Right cardiac atrium (tissue), 5 donors: Measurements from ENCODE around the gene DMPK. TPM values are rescaled to one million over a fixed set of nuclear protein-coding genes. Genes with fewer than 3 reads are reported as not detected.

ENCODE experiments used
- ATAC-seq, 2 donors: fragments of 200-7000 bp; cut with Tn5 transposase; one replicate each; pipeline versions ENCODE4 v1.8.0 to v1.9.1; 2020; ENCODE audit warnings: moderate library complexity in 2 of 2, mild to moderate bottlenecking in 1 of 2
- DNase-seq, 3 donors: peaks; one replicate each; pipeline ENCODE4 v3.0.0-alpha.2; 2020
- H3K27ac ChIP-seq: one replicate; pipeline ENCODE4 v1.5.1; 2013; ENCODE audit warnings: mild to moderate bottlenecking, low read length, control low read depth, moderate library complexity
- H3K27me3 ChIP-seq: one replicate; pipeline ENCODE4 v1.6.1; 2013; ENCODE audit not compliant: control insufficient read depth, insufficient read depth
- H3K4me1 ChIP-seq: one replicate; pipeline ENCODE4 v1.6.1; 2013; ENCODE audit warnings: low read length; ENCODE audit not compliant: control insufficient read depth, insufficient read depth
- H3K4me3 ChIP-seq: one replicate; pipeline ENCODE4 v1.5.1; 2013; ENCODE audit warnings: low read length, control low read depth
- H3K9me3 ChIP-seq: one replicate; pipeline ENCODE4 v1.6.1; 2013; ENCODE audit warnings: low read length; ENCODE audit not compliant: control insufficient read depth
- WGBS: extraction: QIAGEN DNeasy Blood & Tissue Kit; methylation state at CpG from one replicate; pipeline ENCODE4 v1.1.7; 2013; 5-methylcytosine and 5-hydroxymethylcytosine counted together
- intact Hi-C, 4 donors: fragments of 100-400 bp; cut with DNase I; formaldehyde crosslinking; loops; one replicate each; pipeline versions ENCODE4 v1.11.0 to v1.14.0; 2022 to 2023
- polyA plus RNA-seq: library from polyadenylated mRNA; stranded (reverse); fragments of 200-250 nt; gene quantifications from one replicate; pipeline ENCODE4 v1.2.3, GENCODE V29; 2013
- total RNA-seq, 4 donors: library from RNA; stranded (reverse); fragmentation: NEBNext Ultra II Directional; extraction: Animal tissue kit (Norgen Biotek cat#: 25700); gene quantifications; one replicate each; pipeline ENCODE4 v1.2.1, GENCODE V29; 2021
- donor health status: healthy with polysubstance abuse.
- donor health status: DM: no; HTN: yes; CAD: no.
- donor health status: DM: no; HTN: no; CAD: no.
- donor health status: DM: no; HTN: yes; CAD: no; lungs with severe emphysema.
- donor health status: DM: yes; HTN: yes; CAD: no.

The DMPK gene
- total and polyA plus RNA-seq, 5 donors = 220 to 395 (median 290) TPM

GRCh38 chr19:45777395-45777961 lies 4.8 kb downstream of the DMPK start:
- H3K9me3 ChIP-seq = no peaks in the 10 kb centered on the region
- H3K4me3 ChIP-seq = no peak overlapping the region
- no peaks in the 10 kb centered on the region for H3K4me1 ChIP-seq
- peak in 1 of 3 donors; percentile 58 for DNase-seq
- ATAC-seq = no peak
- WGBS = 93% methylated on average over 34 of the region's 34 CpGs
- H3K27me3 ChIP-seq = no peaks in the 10 kb centered on the region
- no peak overlapping the region for H3K27ac ChIP-seq
- intact Hi-C loops = no loop called here

GRCh38 chr19:45774765-45775164 lies 7.5 kb downstream of the DMPK start:
- DNase-seq (no peak), ATAC-seq (no peak)
- Histone ChIP-seq H3K27ac (no peak overlapping the region), H3K27me3 (no peaks in the 10 kb centered on the region), H3K9me3 (no peaks in the 10 kb centered on the region), H3K4me3 (no peak overlapping the region), H3K4me1 (no peaks in the 10 kb centered on the region)
- WGBS = 91% methylated on average over 9 of the region's 9 CpGs
- intact Hi-C loops = no loop called here

- no peak overlapping the region for H3K27ac ChIP-seq
- intact Hi-C loops = no loop called here
- peak in 1 of 3 donors; percentile 16 for DNase-seq
Measured at GRCh38 chr19:45773384-45773783, 8.9 kb downstream of the DMPK start.

GRCh38 chr19:45772912-45773311 lies 9.4 kb downstream of the DMPK start:
- Histone ChIP-seq H3K4me3 (no peak overlapping the region), H3K9me3 (no peaks in the 10 kb centered on the region), H3K4me1 (no peaks in the 10 kb centered on the region), H3K27ac (no peak overlapping the region), H3K27me3 (no peaks in the 10 kb centered on the region)
- intact Hi-C loops = no loop called here
- no peak for ATAC-seq
- DNase-seq = peak in 1 of 3 donors; percentile 35
- 90% methylated on average over 3 of the region's 3 CpGs for WGBS

More at GRCh38 chr19:45773384-45773783, 8.9 kb downstream of the DMPK start:
- Histone ChIP-seq H3K4me1 (no peaks in the 10 kb centered on the region), H3K27me3 (no peaks in the 10 kb centered on the region), H3K9me3 (no peaks in the 10 kb centered on the region), H3K4me3 (no peak overlapping the region)
- ATAC-seq = no peak
- WGBS = 12% methylated on average over 2 of the region's 2 CpGs

GRCh38 chr19:45772130-45772840 lies 10.0 kb downstream of the DMPK start:
- H3K4me3 ChIP-seq = no peak overlapping the region
- no peaks in the 10 kb centered on the region for H3K4me1 ChIP-seq
- H3K27ac ChIP-seq = no peak overlapping the region
- H3K27me3 ChIP-seq = no peaks in the 10 kb centered on the region
- H3K9me3 ChIP-seq = no peaks in the 10 kb centered on the region
- intact Hi-C loops = no loop called here
- 83% methylated on average over 14 of the region's 14 CpGs for WGBS
- ATAC-seq (no peak), DNase-seq (no peak)

GRCh38 chr19:45771311-45771933 lies 10.9 kb downstream of the DMPK start:
- ATAC-seq (no peak), DNase-seq (peak in 2 of 3 donors; percentile 75 to 77)
- H3K27ac ChIP-seq = peak overlapping the region; percentile 86
- intact Hi-C loops = no loop called here
- no peaks in the 10 kb centered on the region for H3K9me3 ChIP-seq
- H3K4me1 ChIP-seq = no peaks in the 10 kb centered on the region
- no peaks in the 10 kb centered on the region for H3K27me3 ChIP-seq
- 84% methylated on average over 46 of the region's 46 CpGs for WGBS
- H3K4me3 ChIP-seq = no peak overlapping the region

GRCh38 chr19:45770192-45771101 lies 11.8 kb downstream of the DMPK start:
- peak overlapping the region; percentile 86 for H3K27ac ChIP-seq
- no peaks in the 10 kb centered on the region for H3K9me3 ChIP-seq
- ATAC-seq (peak; percentile 81 to 83), DNase-seq (peak; percentile 97 to 99 (median 99))
- 3% methylated on average over 79 of the region's 79 CpGs for whole genome bisulfite sequencing
- H3K4me3 ChIP-seq = peak overlapping the region; percentile 33
- no peaks in the 10 kb centered on the region for H3K4me1 ChIP-seq
- intact Hi-C loops = no loop called here
- no peaks in the 10 kb centered on the region for H3K27me3 ChIP-seq

- under 1% methylated on average over 28 of the region's 28 CpGs for WGBS
- Histone ChIP-seq H3K9me3 (no peaks in the 10 kb centered on the region), H3K27me3 (no peaks in the 10 kb centered on the region), H3K4me1 (no peaks in the 10 kb centered on the region), H3K4me3 (peak overlapping the region; percentile 33), H3K27ac (peak overlapping the region; percentile 86)
- peak in 1 of 2 donors; percentile 1 for ATAC-seq
- peak; percentile 65 to 87 (median 78) for DNase-seq
- intact Hi-C loops = loop anchor here in 1 of 4 donors (5.0 to 10.0 kb wide), 2 partner anchors 55 to 78 kb away; partner anchors contain the start of genes QPCTL and SNRPD2
Measured at GRCh38 chr19:45769821-45770191, 12.5 kb downstream of the DMPK start.

- H3K27ac ChIP-seq = peak within 1 kb of the TSS; percentile 99
- WGBS = under 1% methylated on average over 70 of the region's 70 CpGs
- H3K4me1 ChIP-seq = no peaks in the 10 kb centered on the region
- intact Hi-C loops = loop anchor here in 1 of 4 donors (5.0 to 10.0 kb wide), 2 partner anchors 54 to 77 kb away; partner anchors contain the start of genes QPCTL and SNRPD2
- no peaks in the 10 kb centered on the region for H3K27me3 ChIP-seq
- H3K9me3 ChIP-seq = no peaks in the 10 kb centered on the region
- peak within 1 kb of the TSS; percentile 80 for H3K4me3 ChIP-seq
- DNase-seq = peak; percentile 99 to 100 (median 99)
- ATAC-seq = peak; percentile 72 to 73
Measured at GRCh38 chr19:45768984-45769782, 13.1 kb downstream of the DMPK start, which contains the start of gene SIX5. SIX5 (minus strand) TSS chr19:45769252; CDS start chr19:45768844, 408 bp downstream.

GRCh38 chr19:45768655-45768983 lies 13.7 kb downstream of the DMPK start:
- no peaks in the 10 kb centered on the region for H3K9me3 ChIP-seq
- intact Hi-C loops = loop anchor here in 1 of 4 donors (5.0 to 10.0 kb wide), 2 partner anchors 54 to 76 kb away; partner anchors contain the start of genes QPCTL and SNRPD2
- H3K27ac ChIP-seq = peak overlapping the region; percentile 99
- H3K4me1 ChIP-seq = no peaks in the 10 kb centered on the region
- H3K27me3 ChIP-seq = no peaks in the 10 kb centered on the region
- ATAC-seq (no peak), DNase-seq (peak in 2 of 3 donors; percentile 86 to 87)
- peak overlapping the region; percentile 80 for H3K4me3 ChIP-seq
- WGBS = under 1% methylated on average over 31 of the region's 33 CpGs
